Measurements from ENCODE around the gene SLC24A3.

SLC24A3 gene

DNA sequence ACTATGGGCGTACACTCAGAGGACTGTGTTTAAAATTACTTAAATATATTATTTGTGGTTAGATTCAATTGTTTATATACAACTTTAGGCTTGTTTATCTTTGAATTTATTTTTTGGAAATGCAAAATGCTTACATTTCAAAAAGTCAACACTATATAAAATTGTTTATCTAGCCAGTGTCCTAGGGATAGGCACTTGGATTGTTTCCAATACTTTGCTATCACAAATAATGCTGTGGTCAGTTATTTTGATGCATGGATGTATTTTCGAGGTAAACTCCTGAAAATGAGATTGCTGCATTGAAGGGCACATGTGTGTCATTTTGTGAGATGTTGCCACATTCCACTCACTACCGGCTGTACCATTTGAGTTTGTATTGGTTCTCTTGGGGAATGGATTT, 213.9 kb downstream of the SLC24A3 start:
- DNase-seq (ENCODE audit: low read depth in 2 of 2): no peak

- no peak for DNase-seq (ENCODE audit: low read depth in 2 of 2)
Observed at GRCh38 chr20:19427480-19427879, 215.0 kb downstream of the SLC24A3 start.

DNA sequence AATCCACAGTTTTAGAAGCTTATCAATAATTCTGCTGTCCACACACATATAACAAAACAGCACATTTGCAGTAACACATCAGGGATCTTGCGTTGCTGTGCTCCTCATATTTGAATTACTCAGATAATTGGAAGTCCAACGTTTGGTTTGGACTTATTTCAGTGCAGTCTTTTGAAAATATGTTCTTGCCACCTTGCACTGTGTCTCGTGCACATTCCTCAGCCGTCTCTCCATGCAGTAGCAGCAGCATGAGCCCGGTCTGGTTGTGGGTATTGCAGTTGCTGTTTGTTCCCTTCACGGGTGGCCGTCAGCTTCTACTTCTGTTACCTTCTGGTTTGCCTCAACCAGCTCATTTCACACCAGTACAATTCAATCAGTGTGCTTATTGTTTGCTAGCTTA, 215.5 kb downstream of the SLC24A3 start:
- DNase-seq (ENCODE audit: low read depth in 2 of 2): no peak

GRCh38 chr20:19428324-19428723, 215.9 kb downstream of the SLC24A3 start:
- no peak for DNase-seq (ENCODE audit: low read depth in 2 of 2)

DNA sequence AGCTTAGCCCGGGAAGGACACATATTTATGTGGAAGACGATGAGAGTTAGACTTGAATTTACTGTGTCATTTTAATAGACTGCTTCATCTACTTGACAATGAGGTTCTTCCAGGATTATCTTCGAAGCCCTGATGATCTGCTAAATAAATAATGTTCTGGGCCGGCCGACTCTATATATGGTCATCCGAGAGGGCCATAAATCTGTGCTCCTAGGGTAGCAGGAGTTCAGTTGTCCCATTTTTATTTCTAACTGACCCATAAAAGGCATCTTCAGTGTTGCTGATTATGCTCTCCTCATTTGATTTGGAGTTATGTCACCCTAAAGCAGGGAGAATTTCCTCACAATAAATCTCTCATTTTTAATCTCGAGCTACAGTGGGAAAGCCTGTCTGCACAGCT, 217.1 kb downstream of the SLC24A3 start:
- DNase-seq (ENCODE audit: low read depth in 2 of 2): no peak

- DNase-seq (ENCODE audit: low read depth in 2 of 2): no peak
Observed at GRCh38 chr20:19430641-19431315, 218.3 kb downstream of the SLC24A3 start.

GRCh38 chr20:19431316-19431700, 218.9 kb downstream of the SLC24A3 start:
- DNase-seq (ENCODE audit: low read depth in 2 of 2): no peak

- DNase-seq (ENCODE audit: low read depth in 2 of 2): no peak
Observed at GRCh38 chr20:19431906-19432305, 219.5 kb downstream of the SLC24A3 start.

DNA sequence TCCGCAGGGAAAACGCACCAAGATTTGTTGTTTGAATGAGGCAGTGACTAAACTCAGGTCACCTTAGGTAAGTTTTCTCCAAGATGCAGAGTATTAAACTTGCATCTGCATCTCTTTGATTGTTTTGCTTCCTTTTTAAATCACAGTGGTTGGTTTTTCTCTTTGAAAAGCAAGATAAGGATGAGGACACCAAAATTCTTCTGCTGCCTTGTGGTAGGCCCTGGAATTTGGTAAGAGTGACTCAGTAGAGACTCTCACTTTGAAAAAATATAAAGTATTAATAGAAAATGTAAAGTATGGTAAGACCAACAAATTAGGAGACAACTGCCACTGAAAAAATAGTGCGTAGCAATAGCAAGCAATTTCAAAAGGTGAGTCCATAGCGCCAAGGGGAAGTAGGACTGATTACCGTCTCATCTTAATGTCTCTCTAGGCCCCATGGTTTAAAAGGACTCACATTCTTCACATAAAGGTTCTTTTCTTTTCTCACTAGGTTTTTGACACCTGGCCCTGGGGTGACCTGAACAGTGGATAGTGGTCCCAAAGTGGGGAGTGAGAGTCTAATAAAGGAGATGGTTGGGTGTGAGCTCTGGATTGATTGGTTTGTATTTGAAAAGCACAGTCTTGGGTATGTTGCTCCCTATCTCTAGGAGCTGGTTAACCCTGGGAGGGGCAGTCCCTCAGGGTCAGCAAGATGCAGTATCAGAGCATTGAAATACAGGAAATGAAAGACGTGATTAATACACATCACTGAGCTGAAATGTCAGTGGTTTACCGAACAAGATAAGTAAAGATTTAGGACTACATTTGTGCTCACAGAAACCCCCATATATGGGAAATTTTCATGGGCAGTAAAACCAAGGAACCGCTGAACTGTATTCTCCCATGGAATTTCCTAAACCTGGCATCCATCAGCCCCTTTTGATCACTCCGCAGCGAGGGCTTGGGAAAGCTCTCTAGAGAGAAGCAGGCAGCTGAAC, 221.2 kb downstream of the SLC24A3 start:
- DNase-seq (ENCODE audit: low read depth in 2 of 2): no peak

DNA sequence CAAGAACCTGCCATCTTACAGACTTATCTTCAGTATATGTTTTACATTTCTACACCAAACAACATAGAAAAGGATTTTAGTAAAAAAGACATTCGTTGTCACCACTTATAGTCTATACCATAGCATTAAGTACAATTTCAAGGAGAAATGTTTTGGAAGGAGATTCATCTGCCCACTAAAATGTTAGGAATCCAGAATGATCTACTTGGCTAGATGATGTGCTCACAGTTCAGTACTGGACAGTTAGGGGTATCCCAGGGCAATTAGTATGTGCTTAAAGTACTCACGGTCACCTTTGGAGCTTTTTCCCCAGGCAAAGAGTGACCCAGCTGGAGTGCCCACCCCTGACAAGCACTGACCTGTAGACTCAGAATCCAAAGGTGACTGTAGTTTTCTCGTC, 222.9 kb downstream of the SLC24A3 start:
- DNase-seq (ENCODE audit: low read depth in 2 of 2): no peak

GRCh38 chr20:19435821-19436220, 223.4 kb downstream of the SLC24A3 start:
- no peak for DNase-seq (ENCODE audit: low read depth in 2 of 2)

GRCh38 chr20:19438488-19438887, 226.0 kb downstream of the SLC24A3 start:
- no peak for DNase-seq (ENCODE audit: low read depth in 2 of 2)

GRCh38 chr20:19440660-19441527, 228.5 kb downstream of the SLC24A3 start:
- DNase-seq (ENCODE audit: low read depth in 2 of 2): no peak

DNA sequence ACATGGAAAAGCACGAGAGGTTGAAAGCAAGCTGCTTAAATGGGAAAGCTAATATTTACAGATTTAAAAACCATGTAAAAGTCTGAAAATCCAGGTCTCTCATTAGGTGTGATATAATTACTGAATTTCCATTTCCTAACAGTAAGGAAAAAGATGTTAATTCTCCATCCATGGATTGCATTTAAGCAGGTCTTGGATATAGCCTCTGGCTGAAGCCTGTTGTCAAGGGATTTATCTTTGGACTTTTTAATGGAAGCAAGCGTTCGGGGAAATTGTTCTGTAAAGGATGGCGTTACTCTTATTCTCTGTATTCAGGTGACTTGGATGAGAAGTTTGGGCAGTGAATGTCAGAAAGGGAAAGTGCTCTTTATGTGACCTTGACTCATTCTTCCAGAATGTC, 233.8 kb downstream of the SLC24A3 start:
- DNase-seq (ENCODE audit: low read depth in 2 of 2): no peak

GRCh38 chr20:19448632-19449031, 236.2 kb downstream of the SLC24A3 start:
- DNase-seq (ENCODE audit: low read depth in 2 of 2): no peak

DNA sequence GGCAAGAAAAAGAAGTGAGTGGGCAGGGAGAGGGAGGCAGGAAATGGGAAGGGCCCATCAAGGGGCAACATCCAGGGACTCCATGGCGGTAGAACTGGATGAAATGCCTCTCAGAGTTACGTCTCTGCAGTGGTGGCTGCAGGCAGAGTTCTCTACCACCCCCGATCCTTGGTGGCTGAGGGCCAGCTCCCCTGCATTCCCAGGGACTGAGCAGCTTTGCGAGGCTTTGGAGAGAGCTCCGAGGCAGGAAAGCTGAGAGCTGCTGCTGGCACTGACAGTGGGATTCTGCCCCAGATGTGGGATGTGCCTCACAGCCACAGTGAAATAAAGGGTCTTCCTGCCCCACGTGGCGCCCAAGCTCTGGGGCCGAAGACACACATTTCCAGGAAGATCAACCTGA, 236.6 kb downstream of the SLC24A3 start:
- DNase-seq (ENCODE audit: low read depth in 2 of 2): no peak

DNA sequence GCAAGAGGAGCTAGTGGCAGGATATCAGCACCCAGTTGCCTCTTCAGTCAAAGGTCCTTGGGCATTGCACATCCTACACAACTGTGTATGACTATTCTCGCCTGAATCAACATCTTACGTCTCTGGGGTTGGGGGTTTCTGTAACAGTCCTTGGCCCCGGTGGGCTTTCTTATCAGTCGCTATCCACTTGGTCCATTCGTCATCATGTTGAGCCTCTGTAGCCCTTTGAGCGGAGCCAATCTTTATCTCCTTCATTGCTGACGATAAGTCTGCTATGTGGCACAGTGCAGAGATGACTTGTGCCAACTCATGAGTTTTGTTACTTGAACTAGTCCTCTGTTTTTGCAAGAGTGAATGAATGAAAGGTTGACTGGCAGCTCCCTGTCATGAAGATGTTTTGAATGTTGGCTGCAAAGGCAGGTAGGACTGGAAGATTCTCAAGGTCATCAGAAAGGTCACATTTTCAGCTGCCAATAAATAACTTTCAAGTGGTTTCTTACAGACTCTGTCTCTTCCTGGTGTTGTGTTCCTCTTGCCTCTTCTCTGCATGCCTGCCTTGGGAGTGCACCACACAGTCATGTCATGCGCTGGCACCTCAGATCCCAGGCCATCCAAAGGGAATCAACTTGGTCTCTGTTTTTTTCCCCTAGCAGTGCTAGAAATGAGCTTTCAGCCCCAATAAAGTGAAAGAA, 238.9 kb downstream of the SLC24A3 start:
- no peak for DNase-seq (ENCODE audit: low read depth in 2 of 2)

- DNase-seq (ENCODE audit: low read depth in 2 of 2): no peak
Observed at GRCh38 chr20:19451923-19452295, 239.5 kb downstream of the SLC24A3 start.

- DNase-seq (ENCODE audit: low read depth in 2 of 2): no peak
Observed at GRCh38 chr20:19453410-19453809, 241.0 kb downstream of the SLC24A3 start.

- DNase-seq (ENCODE audit: low read depth in 2 of 2): no peak
Observed at GRCh38 chr20:19453862-19454261, 241.4 kb downstream of the SLC24A3 start.

GRCh38 chr20:19456595-19457395, 244.4 kb downstream of the SLC24A3 start:
- DNase-seq (ENCODE audit: low read depth in 2 of 2): no peak

Data from stimulated activated CD8-positive, alpha-beta memory T cell treated with anti-CD3 and anti-CD28 coated beads, Interleukin-7, amount 100 ng/mL, for 1 hour (primary cell).